Hepatocyte (in vitro differentiated cells): ENCODE data around the gene KDM6A. TPM values are rescaled to one million over a fixed set of nuclear protein-coding genes. Genes with fewer than 3 reads are reported as not detected.
"Not testable (repeated sequence)": the region's sequence is repeated elsewhere in the genome, so short reads cannot be mapped to it uniquely, and the experiment has no call there.

Experiments used
- DNase-seq: peaks from one replicate; pipeline ENCODE4 v3.0.0-alpha.2; 2016; ENCODE audit warnings: low spot score
- H2AFZ ChIP-seq: fragments of 200-600 bp; sonication (generic); 2 replicates; pipeline ENCODE4 v1.6.0; 2016; ENCODE audit warnings: antibody characterized with exemption, mild to moderate bottlenecking
- H3K27ac ChIP-seq: fragments of 200-600 bp; sonication (generic); 2 replicates; pipeline ENCODE4 v1.5.1; 2016; ENCODE audit warnings: mild to moderate bottlenecking
- H3K27me3 ChIP-seq: fragments of 200-600 bp; sonication (generic); 2 replicates; pipeline ENCODE4 v1.6.1; 2016
- H3K36me3 ChIP-seq: fragments of 200-600 bp; sonication (generic); replicated peaks from 2 replicates; pipeline ENCODE4 v1.5.1; 2016; ENCODE audit warnings: low read depth; ENCODE audit not compliant: insufficient read depth
- H3K4me1 ChIP-seq: fragments of 200-600 bp; sonication (generic); 2 replicates; pipeline ENCODE4 v1.5.1; 2016; ENCODE audit warnings: mild to moderate bottlenecking, moderate library complexity; ENCODE audit not compliant: insufficient read depth
- H3K4me2 ChIP-seq: fragments of 200-600 bp; sonication (generic); 2 replicates; pipeline ENCODE4 v1.6.0; 2016
- H3K4me3 ChIP-seq: fragments of 200-600 bp; sonication (generic); 2 replicates; pipeline ENCODE4 v1.5.1; 2016; ENCODE audit warnings: mild to moderate bottlenecking
- H3K79me2 ChIP-seq: fragments of 200-600 bp; sonication (generic); 2 replicates; pipeline ENCODE4 v1.6.0; 2017; ENCODE audit warnings: mild to moderate bottlenecking
- H3K9me2 ChIP-seq: fragments of 200-600 bp; sonication (generic); replicated peaks from 2 replicates; pipeline ENCODE4 v1.6.0; 2017; ENCODE audit warnings: mild to moderate bottlenecking; ENCODE audit not compliant: insufficient read depth
- H3K9me3 ChIP-seq: fragments of 200-600 bp; sonication (generic); 2 replicates; pipeline ENCODE4 v1.5.1; 2016; ENCODE audit warnings: low read depth, mild to moderate bottlenecking
- H4K20me1 ChIP-seq: fragments of 200-600 bp; sonication (generic); 2 replicates; pipeline ENCODE4 v1.6.0; 2016; ENCODE audit warnings: mild to moderate bottlenecking; ENCODE audit not compliant: insufficient read depth, poor library complexity, severe bottlenecking
- CTCF ChIP-seq: fragments of 200-600 bp; sonication (generic); IDR thresholded peaks from 2 replicates; pipeline ENCODE4 v1.5.1; 2016; ENCODE audit warnings: antibody characterized with exemption, mild to moderate bottlenecking; ENCODE audit not compliant: poor library complexity
- EZH2 ChIP-seq: fragments of 200-600 bp; sonication (generic); IDR thresholded peaks from 2 replicates; pipeline ENCODE4 v1.6.1; 2016; ENCODE audit warnings: antibody characterized with exemption, mild to moderate bottlenecking, borderline replicate concordance
- EZH2phosphoT487 ChIP-seq: fragments of 200-600 bp; sonication (generic); IDR thresholded peaks from one replicate; pipeline ENCODE4 v1.6.1; 2018; ENCODE audit warnings: antibody characterized with exemption, mild to moderate bottlenecking, low read depth, moderate library complexity; ENCODE audit not compliant: unreplicated experiment, severe bottlenecking
- WGBS: methylation state at CpG from one replicate; pipeline ENCODE4 v1.1.6; 2016; ENCODE audit warnings: low lambda C conversion rate; ENCODE audit errors: missing lambda C conversion rate; 5-methylcytosine and 5-hydroxymethylcytosine counted together
- polyA plus RNA-seq: library from polyadenylated mRNA; unstranded; fragments of >200 nt; fragmentation: Nextera tagmentation; extraction: Ambion mirVana; gene quantifications from 2 replicates; pipeline ENCODE4 v1.2.1, GENCODE V29; 2016
- total RNA-seq: library from RNA; depleted of rRNA; stranded (reverse); fragments of >200 nt; gene quantifications from 2 replicates; pipeline ENCODE4 v1.2.3, GENCODE V29; 2014

The KDM6A gene
- total and polyA plus RNA-seq, 2 experiments from 2014 or later, result 13.7 to 46.2 TPM

- WGBS, result 63% methylated on average over 3 of the region's 3 CpGs
Measured at GRCh38 chrX:45031830-45032378, 158.9 kb downstream of the KDM6A start.

DNA sequence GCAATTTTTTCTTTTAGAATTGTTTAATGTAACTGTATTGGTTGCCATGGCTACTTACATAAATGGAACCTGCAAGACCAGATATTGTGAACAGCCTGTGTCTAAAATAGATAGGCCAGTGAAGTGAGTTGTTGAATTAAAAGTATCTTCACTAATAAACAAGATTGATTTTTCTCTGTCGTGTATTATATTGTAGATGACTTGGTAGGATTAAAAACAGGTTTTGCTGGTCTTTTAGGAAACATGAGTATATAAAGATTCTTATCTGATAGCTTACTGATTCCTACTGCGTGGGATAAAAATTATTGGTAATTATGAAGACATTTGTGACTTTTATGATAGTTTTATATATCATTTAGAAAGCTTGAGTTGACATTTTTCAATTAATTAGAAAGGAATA is 162.1 kb downstream of the KDM6A start:
- no peak overlapping the region for H2AFZ ChIP-seq
- H3K4me1 ChIP-seq, result no peaks in the 10 kb centered on the region
- H4K20me1 ChIP-seq, result peaks cover 23% of the 10 kb centered on the region
- H3K79me2 ChIP-seq, result peaks cover 70% of the 10 kb centered on the region
- no peak for DNase-seq
- H3K27ac ChIP-seq, result no peak overlapping the region
- H3K36me3 ChIP-seq, result no peaks in the 10 kb centered on the region
- no peaks in the 10 kb centered on the region for H3K9me2 ChIP-seq
- H3K4me3 ChIP-seq, result no peak overlapping the region
- no peaks in the 10 kb centered on the region for H3K27me3 ChIP-seq
- no peaks in the 10 kb centered on the region for H3K9me3 ChIP-seq
- WGBS, result 50% methylated on average over 2 of the region's 2 CpGs
- TF ChIP-seq EZH2phosphoT487 (no peak), EZH2 (no peak), CTCF (no peak)
- no peak overlapping the region for H3K4me2 ChIP-seq

More at GRCh38 chrX:45031830-45032378, 158.9 kb downstream of the KDM6A start:
- TF ChIP-seq EZH2, result no peak
- TF ChIP-seq EZH2phosphoT487, result no peak
- TF ChIP-seq CTCF, result no peak
- H3K4me2 ChIP-seq, result no peak overlapping the region
- H2AFZ ChIP-seq, result no peak overlapping the region
- no peaks in the 10 kb centered on the region for H3K27me3 ChIP-seq
- no peak overlapping the region for H3K4me3 ChIP-seq
- no peak overlapping the region for H3K27ac ChIP-seq
- H3K9me3 ChIP-seq, result no peaks in the 10 kb centered on the region
- H3K79me2 ChIP-seq, result peaks cover 90% of the 10 kb centered on the region
- H3K4me1 ChIP-seq, result no peaks in the 10 kb centered on the region
- H3K36me3 ChIP-seq, result no peaks in the 10 kb centered on the region
- DNase-seq, result no peak
- no peaks in the 10 kb centered on the region for H3K9me2 ChIP-seq
- peaks cover 27% of the 10 kb centered on the region for H4K20me1 ChIP-seq

GRCh38 chrX:45036161-45036560 is 163.2 kb downstream of the KDM6A start:
- H3K27ac ChIP-seq, result no peak overlapping the region
- no peaks in the 10 kb centered on the region for H3K36me3 ChIP-seq
- WGBS, result 75% methylated on average over 4 of the region's 4 CpGs
- no peak for TF ChIP-seq EZH2
- peaks cover 18% of the 10 kb centered on the region for H4K20me1 ChIP-seq
- H3K4me3 ChIP-seq, result no peak overlapping the region
- no peak overlapping the region for H3K4me2 ChIP-seq
- no peaks in the 10 kb centered on the region for H3K4me1 ChIP-seq
- H3K9me2 ChIP-seq, result no peaks in the 10 kb centered on the region
- no peak for DNase-seq
- H3K27me3 ChIP-seq, result no peaks in the 10 kb centered on the region
- no peak overlapping the region for H2AFZ ChIP-seq
- H3K79me2 ChIP-seq, result peaks cover 59% of the 10 kb centered on the region
- H3K9me3 ChIP-seq, result no peaks in the 10 kb centered on the region

DNA sequence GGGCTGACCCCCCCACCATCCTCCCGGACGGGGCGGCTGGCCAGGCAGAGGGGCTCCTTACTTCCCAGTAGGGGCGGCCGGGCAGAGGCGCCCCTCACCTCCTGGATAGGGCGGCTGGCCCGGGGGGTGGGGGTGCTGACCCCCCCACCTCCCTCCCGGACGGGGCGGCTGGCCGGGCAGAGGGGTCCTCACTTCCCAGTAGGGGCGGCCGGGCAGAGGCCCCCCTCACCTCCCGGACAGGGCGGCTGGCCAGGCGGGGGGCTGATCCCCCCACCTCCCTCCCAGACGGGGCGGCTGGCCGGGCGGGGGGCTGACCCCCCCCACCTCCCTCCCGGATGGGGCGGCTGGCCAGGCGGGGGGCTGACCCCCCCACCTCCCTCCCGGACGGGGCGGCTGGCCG is 167.1 kb downstream of the KDM6A start:
- no CpG with 5 or more reads among the region's 28 CpGs for WGBS

More for the DNA sequence above, 167.1 kb downstream of the KDM6A start:
- DNase-seq, H3K4me3 ChIP-seq, H2AFZ ChIP-seq, H3K36me3 ChIP-seq, H3K27me3 ChIP-seq, H4K20me1 ChIP-seq, H3K27ac ChIP-seq, H3K4me2 ChIP-seq, H3K9me2 ChIP-seq, H3K9me3 ChIP-seq, H3K4me1 ChIP-seq: not testable (repeated sequence)
- H3K79me2 ChIP-seq, result peaks cover 28% of the 10 kb centered on the region
